ENCODE measurements around the gene TTC1. TPM values are rescaled to one million over a fixed set of nuclear protein-coding genes. Genes with fewer than 3 reads are reported as not detected.

Gene TTC1
- total and polyA plus RNA-seq, 2 of the 8 experiments (the other 6 are each of a cell fraction or from before 2014, with no cell fraction given) = 25.1 to 63.9 TPM

DNA sequence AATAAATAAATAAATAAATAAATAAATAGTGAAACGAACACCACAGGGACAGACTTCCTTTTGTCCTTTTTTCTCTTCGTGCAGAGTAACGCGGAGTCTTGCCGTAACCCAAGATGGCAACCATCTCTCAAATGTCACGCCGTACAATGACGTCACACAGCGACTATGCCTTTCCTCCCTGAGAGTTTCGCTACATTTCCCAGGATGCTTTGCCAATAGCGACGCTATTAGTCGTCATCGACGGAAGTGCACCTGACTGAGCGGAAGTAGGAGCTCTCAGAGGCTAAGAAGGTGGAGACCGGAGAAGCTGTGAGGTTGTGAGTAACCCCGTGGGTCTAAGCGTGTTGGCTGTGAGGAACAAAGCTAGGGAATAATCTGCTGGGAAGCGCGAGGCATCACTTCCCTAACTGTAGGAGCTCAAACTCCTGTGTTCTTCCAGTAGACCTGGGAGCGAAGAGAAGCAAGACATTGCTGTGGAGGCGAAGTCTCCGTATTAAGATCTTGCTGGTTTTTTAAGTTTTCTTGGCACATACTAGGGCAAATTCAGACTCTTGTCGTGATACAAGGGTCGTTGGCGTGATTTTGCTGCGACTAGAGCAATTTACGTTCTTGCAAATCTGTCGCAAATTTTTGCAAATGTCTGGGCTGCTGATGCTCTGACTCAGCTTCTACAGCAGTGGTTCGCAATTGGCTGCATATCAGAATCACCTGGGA lies at the start of gene TTC1 (continued):
- TF ChIP-seq RAD21 (IDR thresholded peaks at IDR 0.05 in 1 of 2, conservative IDR thresholded peaks at IDR 0.05 in 1 of 2; ENCODE audit: low read depth in 2 of 2, low read length in 2 of 2) (no peak), CTBP2 (IDR thresholded peaks at IDR 0.05; ENCODE audit: borderline replicate concordance, insufficient read depth, insufficient read length, low read length) (no peak), SRF (IDR thresholded peaks at IDR 0.05; ENCODE audit: low read depth, low read length) (peak; percentile 49; the same call in 1 of the 2 replicates), HDAC6 (IDR thresholded peaks at IDR 0.05; ENCODE audit: low read depth, low read length) (no peak), TBP (IDR thresholded peaks at IDR 0.05; ENCODE audit: low read depth, low read length) (peak; percentile 80), FOSL1 (IDR thresholded peaks at IDR 0.05; ENCODE audit: insufficient read depth, low read depth, low read length) (no peak), SIN3A (conservative IDR thresholded peaks at IDR 0.05 in 1 of 2, IDR thresholded peaks at IDR 0.05 in 1 of 2; ENCODE audit: low read depth in 1 of 2, low read length in 2 of 2) (no peak), YY1 (IDR thresholded peaks at IDR 0.05; ENCODE audit: low read depth, low read length) (peak; percentile 99), GABPA (IDR thresholded peaks at IDR 0.05; ENCODE audit: borderline replicate concordance, insufficient read depth, low read length) (peak; percentile 93), JUND (IDR thresholded peaks at IDR 0.05; ENCODE audit: low read length) (peak; percentile 95), RNF2 (IDR thresholded peaks at IDR 0.05; ENCODE audit: borderline replicate concordance, low read depth, low read length, missing control alignments, poor library complexity, severe bottlenecking) (no peak), JUN (IDR thresholded peaks at IDR 0.05; ENCODE audit: low read depth, low read length) (peak; percentile 77; the same call in 1 of the 2 replicates), EZH2 (IDR thresholded peaks at IDR 0.05; ENCODE audit: low read depth, low read length, severe bottlenecking) (no peak), SP2 (IDR thresholded peaks at IDR 0.05; ENCODE audit: low read length) (no peak), KDM5A (IDR thresholded peaks at IDR 0.05; ENCODE audit: low read length) (peak; percentile 75; the same call in 1 of the 2 replicates), RXRA (IDR thresholded peaks at IDR 0.05; ENCODE audit: insufficient read depth, low read depth, low read length) (no peak), SP4 (IDR thresholded peaks at IDR 0.05; ENCODE audit: low read length) (no peak)
- TF ChIP-seq, protein P1, sequence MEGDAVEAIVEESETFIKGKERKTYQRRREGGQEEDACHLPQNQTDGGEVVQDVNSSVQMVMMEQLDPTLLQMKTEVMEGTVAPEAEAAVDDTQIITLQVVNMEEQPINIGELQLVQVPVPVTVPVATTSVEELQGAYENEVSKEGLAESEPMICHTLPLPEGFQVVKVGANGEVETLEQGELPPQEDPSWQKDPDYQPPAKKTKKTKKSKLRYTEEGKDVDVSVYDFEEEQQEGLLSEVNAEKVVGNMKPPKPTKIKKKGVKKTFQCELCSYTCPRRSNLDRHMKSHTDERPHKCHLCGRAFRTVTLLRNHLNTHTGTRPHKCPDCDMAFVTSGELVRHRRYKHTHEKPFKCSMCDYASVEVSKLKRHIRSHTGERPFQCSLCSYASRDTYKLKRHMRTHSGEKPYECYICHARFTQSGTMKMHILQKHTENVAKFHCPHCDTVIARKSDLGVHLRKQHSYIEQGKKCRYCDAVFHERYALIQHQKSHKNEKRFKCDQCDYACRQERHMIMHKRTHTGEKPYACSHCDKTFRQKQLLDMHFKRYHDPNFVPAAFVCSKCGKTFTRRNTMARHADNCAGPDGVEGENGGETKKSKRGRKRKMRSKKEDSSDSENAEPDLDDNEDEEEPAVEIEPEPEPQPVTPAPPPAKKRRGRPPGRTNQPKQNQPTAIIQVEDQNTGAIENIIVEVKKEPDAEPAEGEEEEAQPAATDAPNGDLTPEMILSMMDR (IDR thresholded peaks at IDR 0.05; ENCODE audit: control extremely low read depth in 1 of 3, insufficient read depth in 1 of 3, low read depth in 1 of 3, low read length in 3 of 3) = no peak

Data from H1 (cell line).